GM18519 (cell line): ENCODE results near the gene LRCOL1.

Experiments used
- ATAC-seq: cut with Tn5 transposase; IDR thresholded peaks from one replicate; pipeline ENCODE4 v1.9.1; 2021; ENCODE audit warnings: mild to moderate bottlenecking, moderate library complexity; ENCODE audit not compliant: unreplicated experiment, low FRiP score

LRCOL1 gene

GRCh38 chr12:132610051-132610759 is at the start of gene LRCOL1:
Gene LRCOL1 (minus strand): TSS chr12:132610582. CDS start chr12:132606251, 4,331 bp downstream.
- no peak for ATAC-seq

DNA sequence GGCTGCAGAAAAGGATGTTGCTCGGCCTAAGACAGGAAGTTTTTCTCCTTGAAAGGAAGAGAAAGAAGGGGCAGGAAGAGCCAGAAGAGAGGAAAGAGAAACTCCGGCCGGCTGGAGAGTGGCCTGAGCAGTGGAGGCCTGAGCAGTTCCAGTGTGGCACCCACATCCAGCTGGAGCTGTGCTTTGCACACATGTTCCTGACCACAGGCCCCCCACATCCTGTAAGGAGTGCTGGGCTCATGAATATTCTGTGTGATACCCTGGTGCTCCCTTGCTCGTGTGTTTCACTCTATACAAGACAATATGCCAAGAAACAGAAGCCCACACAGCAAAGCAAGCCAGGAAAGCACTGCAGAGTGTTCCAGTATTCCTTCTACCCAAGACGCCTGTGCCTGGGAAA is 49.7 kb upstream of the LRCOL1 start:
- ATAC-seq: no peak

GRCh38 chr12:132659146-132659545 is 48.8 kb upstream of the LRCOL1 start:
- no peak for ATAC-seq

GRCh38 chr12:132658149-132658894 is 47.9 kb upstream of the LRCOL1 start:
- no peak for ATAC-seq

GRCh38 chr12:132657004-132657727 is 46.8 kb upstream of the LRCOL1 start:
- no peak for ATAC-seq

DNA sequence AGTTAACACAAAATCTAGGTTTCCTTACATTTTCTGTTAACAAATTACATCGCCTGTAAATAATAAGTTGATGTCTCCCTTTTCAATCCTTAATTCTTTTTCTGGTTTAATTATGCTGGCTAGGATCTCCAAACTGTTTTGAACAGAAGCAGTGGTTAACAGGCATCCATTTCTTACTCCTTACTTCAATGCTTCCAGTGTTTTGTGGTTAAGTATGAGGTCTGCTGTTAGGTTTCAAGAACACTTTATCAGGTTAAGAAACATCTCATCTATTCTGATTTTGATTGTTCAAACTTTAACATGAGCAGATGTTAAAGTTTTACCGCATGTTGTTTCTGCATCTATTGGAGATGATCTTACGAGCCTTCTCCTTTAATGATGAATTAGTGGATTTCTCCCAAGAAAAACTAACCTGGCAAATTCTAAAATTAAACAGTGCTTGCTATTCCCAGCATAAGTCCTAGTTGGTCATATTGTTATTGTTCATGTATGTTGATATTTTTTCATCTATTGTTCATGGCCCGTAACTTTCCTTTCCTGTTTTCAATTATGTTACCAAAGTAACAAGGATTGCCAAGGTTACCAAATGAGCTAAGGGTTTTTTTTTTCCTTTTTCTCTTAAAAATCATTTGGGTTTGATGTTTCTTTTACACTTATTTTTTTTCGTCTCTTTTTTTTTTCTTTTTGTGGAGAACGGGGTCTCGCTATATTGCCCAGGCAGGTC is 43.3 kb upstream of the LRCOL1 start:
- ATAC-seq: no peak

- ATAC-seq: no peak
Observed at GRCh38 chr12:132651444-132652100, 41.2 kb upstream of the LRCOL1 start.

- ATAC-seq: no peak
Observed at GRCh38 chr12:132649226-132649945, 39.0 kb upstream of the LRCOL1 start.

DNA sequence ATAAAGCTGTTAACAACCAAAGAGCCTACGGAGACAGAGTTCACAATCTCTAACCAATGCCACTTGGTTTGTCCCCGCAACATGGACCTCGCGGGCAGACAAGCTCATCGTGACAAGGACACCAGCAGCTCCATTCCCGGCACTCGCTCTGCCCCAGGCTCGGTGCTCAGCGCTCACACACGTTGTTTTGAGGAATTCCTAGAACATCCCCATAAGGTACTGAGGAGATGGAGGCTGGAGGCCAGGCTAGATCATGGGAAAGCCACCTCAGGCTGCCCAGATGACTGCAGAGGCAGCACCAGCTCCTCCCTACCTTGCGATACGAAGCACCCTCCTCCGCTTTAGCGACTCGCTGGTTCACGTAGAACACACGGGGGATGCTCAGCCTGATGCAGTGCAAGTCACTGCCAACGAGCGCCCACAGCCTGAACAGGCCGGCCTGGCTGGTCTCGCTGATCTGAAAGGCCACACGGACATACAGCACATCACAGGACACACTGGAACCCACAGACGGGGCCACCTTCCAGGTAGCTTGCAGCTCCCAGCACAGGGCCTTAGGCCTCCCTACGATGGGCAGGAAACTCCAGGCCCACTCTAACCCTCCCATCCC is 38.3 kb upstream of the LRCOL1 start:
- no peak for ATAC-seq

- ATAC-seq: no peak
Observed at GRCh38 chr12:132647858-132648257, 37.5 kb upstream of the LRCOL1 start.

DNA sequence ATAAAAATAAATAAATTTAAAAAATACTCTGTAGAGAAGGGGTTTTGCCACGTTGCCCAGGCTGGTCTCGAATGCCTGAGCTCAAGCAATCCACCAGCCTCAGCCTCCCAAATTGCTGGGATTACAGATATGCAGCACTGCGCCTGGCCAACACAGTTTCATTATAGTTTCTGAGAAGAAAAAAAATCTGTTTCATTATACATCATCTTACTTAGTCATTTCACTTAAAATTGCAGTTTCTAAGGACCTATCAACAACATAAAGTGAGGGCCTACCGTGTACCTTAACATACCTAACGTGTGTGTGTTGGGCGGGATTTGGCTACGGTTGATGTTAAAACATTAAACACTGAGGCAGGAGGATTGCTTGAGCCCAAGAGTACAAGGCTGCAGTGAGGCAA is 36.5 kb upstream of the LRCOL1 start:
- no peak for ATAC-seq

DNA sequence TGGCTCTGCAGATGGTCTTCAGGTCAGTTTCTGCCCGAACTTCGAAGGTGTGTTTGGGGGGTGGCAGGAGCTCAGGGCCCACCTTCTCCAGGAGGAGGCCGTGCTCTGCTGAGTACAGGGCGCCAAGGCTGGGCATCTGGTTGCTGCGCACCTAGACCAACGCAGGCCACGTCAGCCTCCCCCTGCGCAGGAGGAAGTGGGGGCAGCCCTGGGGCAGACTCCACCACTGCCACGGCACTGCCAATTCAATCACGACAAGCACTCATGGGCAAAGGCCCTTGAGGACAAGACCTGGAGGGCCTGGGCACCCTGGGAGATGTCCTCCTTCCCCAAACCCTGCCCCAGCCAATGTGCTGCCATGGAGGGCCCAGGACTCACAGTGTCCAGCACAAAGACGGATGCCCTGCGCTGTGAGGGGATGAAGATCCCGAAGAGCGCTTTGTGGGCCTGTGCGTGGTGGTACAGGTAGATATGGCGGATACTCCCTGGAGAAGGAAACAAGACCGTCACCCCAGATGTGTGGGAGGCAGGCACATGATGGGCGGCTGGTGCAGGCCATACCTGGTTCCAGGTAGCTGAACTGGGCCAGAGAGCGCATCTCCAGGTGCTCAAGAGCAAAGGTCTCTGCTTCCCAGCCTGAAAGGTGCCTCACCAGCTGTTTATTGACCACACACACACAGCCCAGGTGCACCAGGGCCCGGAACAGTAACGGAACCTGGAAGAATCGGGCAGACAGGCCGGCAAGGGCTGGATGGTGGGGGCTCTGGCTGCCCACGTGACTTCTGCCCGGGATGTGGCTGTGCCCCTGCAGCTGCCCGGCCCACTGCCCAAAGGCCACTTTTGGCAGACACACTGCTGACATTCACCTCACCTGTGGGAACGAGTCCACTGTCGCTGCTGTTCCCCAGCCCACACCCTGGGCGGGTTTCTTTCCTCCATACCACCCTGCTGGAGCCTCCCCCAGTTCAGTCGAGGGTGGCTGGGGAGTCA is 32.8 kb upstream of the LRCOL1 start:
- no peak for ATAC-seq

GRCh38 chr12:132641811-132642650 is 31.6 kb upstream of the LRCOL1 start:
- ATAC-seq: no peak

GRCh38 chr12:132640936-132641335 is 30.6 kb upstream of the LRCOL1 start:
- ATAC-seq: no peak

DNA sequence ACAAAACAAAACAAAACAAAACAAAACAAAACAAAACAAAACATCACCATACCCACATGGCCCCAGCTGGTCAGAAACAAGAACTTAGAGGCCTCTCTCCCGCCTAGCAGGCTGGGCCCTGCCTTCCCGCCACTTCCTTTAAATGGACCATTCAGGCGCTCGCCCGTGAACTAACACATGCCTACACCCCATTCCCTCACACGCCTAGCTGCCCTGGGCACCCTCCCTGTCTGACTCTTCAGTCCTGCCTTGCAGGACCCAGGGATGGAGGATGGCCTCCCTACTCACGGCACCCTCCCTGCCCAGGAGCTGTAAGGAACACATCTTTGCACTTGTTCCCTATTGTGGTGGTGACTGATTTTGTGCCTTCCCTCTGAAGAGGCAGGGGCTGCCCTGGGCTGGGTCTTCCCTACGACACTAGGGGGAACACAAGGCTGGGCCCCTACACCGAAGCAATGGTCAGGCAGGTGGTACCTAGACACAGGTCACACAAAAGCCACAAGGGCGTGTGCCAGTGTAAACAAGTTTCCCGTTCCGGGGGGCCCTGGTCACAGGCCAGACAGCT is 29.7 kb upstream of the LRCOL1 start:
- ATAC-seq: no peak

- no peak for ATAC-seq
Observed at GRCh38 chr12:132638541-132639408, 28.4 kb upstream of the LRCOL1 start.
